Measurements from ENCODE around the gene EVC. TPM values are rescaled to one million over a fixed set of nuclear protein-coding genes. Genes with fewer than 3 reads are reported as not detected.

EVC gene
- total and polyA plus RNA-seq, 8 donors = 18.8 to 36.2 (median 31.3) TPM

GRCh38 chr4:5666741-5667140 lies 44.3 kb upstream of the EVC start:
- Histone ChIP-seq H3K27me3 (no peaks in the 10 kb centered on the region), H3K36me3 (peaks cover 0 to 11% of the 10 kb centered on the region in 2 donors), H3K4me1 (no peaks in the 10 kb centered on the region), H3K9me3 (peaks cover 0 to 7% of the 10 kb centered on the region in 2 donors), H3K27ac (no peak overlapping the region), H3K4me3 (no peak overlapping the region)
- DNase-seq (no peak), ATAC-seq (no peak)
- intact Hi-C loops (cut with DNase I) = no loop called here
- TF ChIP-seq CTCF (IDR thresholded peaks at IDR 0.05) = no peak

- TF ChIP-seq CTCF (IDR thresholded peaks at IDR 0.05) = no peak
- Histone ChIP-seq H3K27ac (no peak overlapping the region), H3K36me3 (peaks cover 0 to 21% of the 10 kb centered on the region in 2 donors), H3K4me1 (no peaks in the 10 kb centered on the region), H3K9me3 (no peaks in the 10 kb centered on the region), H3K27me3 (no peaks in the 10 kb centered on the region), H3K4me3 (no peak overlapping the region)
- ATAC-seq (no peak), DNase-seq (no peak)
- intact Hi-C loops (cut with DNase I) = no loop called here
These were observed 34.2 kb upstream of the EVC start for GRCh38 chr4:5676763-5677162.

- no peaks in the 10 kb centered on the region for H3K4me1 ChIP-seq
- H3K27ac ChIP-seq = no peak overlapping the region
- DNase-seq (no peak), ATAC-seq (no peak)
- H3K27me3 ChIP-seq = no peaks in the 10 kb centered on the region
- no peak for TF ChIP-seq CTCF (IDR thresholded peaks at IDR 0.05)
- no peak overlapping the region for H3K4me3 ChIP-seq
- intact Hi-C loops (cut with DNase I) = no loop called here
- H3K36me3 ChIP-seq = peaks cover 0 to 23% of the 10 kb centered on the region in 2 donors
- H3K9me3 ChIP-seq = no peaks in the 10 kb centered on the region
These were observed 32.0 kb upstream of the EVC start for GRCh38 chr4:5678977-5679376.

GRCh38 chr4:5683566-5683965 lies 27.4 kb upstream of the EVC start:
- H3K27me3 ChIP-seq = no peaks in the 10 kb centered on the region
- intact Hi-C loops (cut with DNase I) = no loop called here
- DNase-seq = no peak
- no peak for ATAC-seq
- no peak for TF ChIP-seq CTCF (IDR thresholded peaks at IDR 0.05)
- no peaks in the 10 kb centered on the region for H3K9me3 ChIP-seq
- H3K4me3 ChIP-seq = no peak overlapping the region
- H3K4me1 ChIP-seq = no peaks in the 10 kb centered on the region
- no peak overlapping the region for H3K27ac ChIP-seq
- H3K36me3 ChIP-seq = peaks cover 0 to 42% of the 10 kb centered on the region in 2 donors

GRCh38 chr4:5685296-5685695 lies 25.7 kb upstream of the EVC start:
- Histone ChIP-seq H3K9me3 (no peaks in the 10 kb centered on the region), H3K27ac (no peak overlapping the region), H3K4me1 (no peaks in the 10 kb centered on the region), H3K36me3 (peaks cover 0 to 42% of the 10 kb centered on the region in 2 donors), H3K4me3 (no peak overlapping the region), H3K27me3 (no peaks in the 10 kb centered on the region)
- no peak for TF ChIP-seq CTCF (IDR thresholded peaks at IDR 0.05)
- intact Hi-C loops (cut with DNase I) = no loop called here
- ATAC-seq (no peak), DNase-seq (no peak)

Data from left lung (tissue), 10 donors.